Germinal center (tissue), 1 donor: Measurements from ENCODE around the gene PHACTR3.

Experiments
- DNase-seq: peaks from one replicate; pipeline ENCODE4 v3.0.0; 2012; ENCODE audit warnings: mixed read lengths, low spot score

PHACTR3 gene

GRCh38 chr20:59778615-59779200 lies 174.4 kb downstream of the PHACTR3 start:
- no peak for DNase-seq

- no peak for DNase-seq
Observed at GRCh38 chr20:59779656-59780380, 175.5 kb downstream of the PHACTR3 start.

GRCh38 chr20:59780494-59781185 lies 176.3 kb downstream of the PHACTR3 start:
- DNase-seq, result no peak

GRCh38 chr20:59781226-59781625 lies 176.9 kb downstream of the PHACTR3 start:
- DNase-seq, result no peak

DNA sequence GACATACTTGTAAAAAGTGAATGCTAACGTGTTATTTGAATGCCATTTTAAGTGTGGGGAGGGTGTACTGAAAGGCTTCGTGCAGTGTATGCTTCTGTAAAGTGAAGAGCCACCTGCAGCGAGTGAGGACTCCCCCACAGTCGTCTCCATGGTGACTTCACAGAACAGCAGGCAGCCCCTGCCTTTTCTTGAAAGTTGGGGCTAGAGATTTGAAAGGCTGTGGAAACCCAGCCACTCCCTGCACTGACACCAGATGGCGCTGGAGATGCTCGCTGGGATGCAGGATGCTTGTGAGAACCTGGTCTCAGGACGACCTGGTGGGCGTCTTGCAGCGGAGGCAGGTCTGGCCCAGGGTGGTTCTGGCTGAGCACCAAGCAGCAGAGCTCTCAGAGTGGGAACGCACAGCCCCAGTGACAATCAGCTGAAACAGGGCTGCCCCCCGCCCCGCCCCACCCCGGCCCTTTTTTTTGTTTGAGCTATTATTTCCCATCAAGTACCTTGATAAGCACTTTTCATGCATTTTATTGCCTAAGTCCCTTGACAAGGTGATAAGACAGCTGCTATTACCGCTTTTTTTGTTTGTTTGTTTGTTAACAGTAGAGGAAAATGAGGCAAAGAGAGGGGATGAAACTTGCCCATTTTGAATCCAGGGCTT lies 178.8 kb downstream of the PHACTR3 start:
- DNase-seq, result peak; percentile 59

GRCh38 chr20:59783641-59784010 lies 179.3 kb downstream of the PHACTR3 start:
- DNase-seq, result no peak

DNA sequence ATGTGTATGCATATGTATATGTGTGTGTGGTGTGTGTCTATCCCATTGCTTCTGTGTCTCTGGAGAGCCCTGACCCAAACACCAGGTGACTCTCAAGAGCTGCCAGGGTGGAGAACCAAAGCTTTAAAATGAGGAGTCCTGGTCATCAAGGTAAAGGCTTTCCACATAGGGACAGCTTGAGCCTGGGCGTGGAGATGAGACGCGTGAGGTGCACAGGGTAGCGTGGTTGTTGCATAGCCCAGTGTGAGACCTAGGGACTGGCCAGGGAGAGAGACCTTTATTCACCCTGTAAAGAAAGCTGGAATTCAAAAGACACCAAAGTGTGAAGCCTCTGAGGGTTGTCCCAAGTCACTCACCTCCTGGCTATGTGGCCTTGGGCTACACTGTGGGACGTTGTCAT lies 180.0 kb downstream of the PHACTR3 start:
- no peak for DNase-seq

GRCh38 chr20:59784791-59785668 lies 180.7 kb downstream of the PHACTR3 start:
- DNase-seq, result no peak

DNA sequence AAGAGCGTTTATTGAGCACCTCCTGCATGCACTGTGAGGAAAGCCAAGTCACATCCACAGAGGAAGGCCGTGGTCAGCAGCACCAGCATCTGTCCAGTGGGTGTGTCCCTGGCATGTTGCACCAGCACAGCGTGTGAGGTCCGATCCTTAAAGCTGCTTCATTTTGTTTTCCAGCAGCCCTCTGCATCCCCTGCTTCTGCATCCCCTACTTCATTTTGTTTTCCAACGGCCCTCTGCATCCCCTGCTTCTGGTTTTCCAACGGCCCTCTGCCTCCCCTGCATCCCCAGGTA lies 181.3 kb downstream of the PHACTR3 start:
- DNase-seq, result no peak

GRCh38 chr20:59785986-59786795 lies 181.9 kb downstream of the PHACTR3 start:
- DNase-seq, result no peak

- no peak for DNase-seq
Observed at GRCh38 chr20:59786801-59787537, 182.6 kb downstream of the PHACTR3 start.

- no peak for DNase-seq
Observed at GRCh38 chr20:59787538-59787890, 183.2 kb downstream of the PHACTR3 start.

DNA sequence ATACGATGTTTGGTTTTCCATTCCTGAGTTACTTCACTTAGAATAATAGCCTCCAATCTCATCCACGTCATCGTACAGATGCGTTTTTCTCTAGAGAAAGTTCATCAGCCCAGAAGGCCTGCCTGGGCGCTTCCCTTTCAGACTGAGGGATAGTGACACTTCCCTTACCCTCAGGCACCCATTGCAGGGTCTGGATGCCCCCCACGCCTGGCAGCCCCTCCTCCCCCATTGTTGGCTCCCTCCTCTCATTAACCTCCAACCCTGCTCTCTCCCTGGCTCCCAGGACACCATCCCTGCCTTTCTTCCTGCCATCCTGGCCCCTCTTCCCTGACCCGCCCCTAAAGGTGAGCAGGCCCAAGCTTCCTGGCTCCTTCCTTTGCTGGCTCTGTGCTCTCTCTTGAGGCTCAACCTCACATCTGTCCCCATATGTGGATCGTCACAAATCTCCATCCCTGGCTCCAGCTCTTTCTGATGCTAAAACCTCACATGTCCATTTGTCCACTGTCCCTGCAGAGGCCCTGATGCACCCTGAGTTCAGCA lies 183.9 kb downstream of the PHACTR3 start:
- no peak for DNase-seq

DNA sequence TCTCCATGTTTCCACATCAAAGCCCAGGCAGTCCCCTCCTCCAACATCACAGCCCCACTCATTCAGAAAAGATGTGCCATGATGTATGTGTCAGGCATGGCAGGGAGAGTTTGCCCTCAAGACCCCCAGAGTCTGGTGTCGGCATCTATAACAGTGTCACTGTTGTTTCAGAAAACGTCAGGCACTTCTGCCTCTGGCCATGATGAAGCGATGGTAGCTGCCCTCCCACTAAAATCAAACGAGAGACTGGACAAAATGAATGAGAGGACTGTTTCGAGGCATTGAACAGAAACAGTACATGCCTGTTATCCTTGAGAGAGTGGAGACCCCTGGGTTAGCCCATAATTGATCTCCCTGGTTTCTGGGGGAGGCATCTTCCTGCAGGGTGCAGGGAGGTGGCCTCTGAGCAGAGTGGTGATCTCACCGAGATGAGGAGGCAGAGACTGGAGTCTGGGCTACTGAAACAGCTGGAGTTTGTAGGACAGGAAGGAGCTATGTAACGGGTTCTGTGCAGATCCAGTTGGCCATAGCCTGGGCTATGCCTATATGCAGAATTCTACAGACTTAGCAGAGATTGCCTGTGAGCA lies 184.6 kb downstream of the PHACTR3 start:
- no peak for DNase-seq

GRCh38 chr20:59789686-59790085 lies 185.3 kb downstream of the PHACTR3 start:
- no peak for DNase-seq

- no peak for DNase-seq
Observed at GRCh38 chr20:59790346-59790745, 186.0 kb downstream of the PHACTR3 start.

DNA sequence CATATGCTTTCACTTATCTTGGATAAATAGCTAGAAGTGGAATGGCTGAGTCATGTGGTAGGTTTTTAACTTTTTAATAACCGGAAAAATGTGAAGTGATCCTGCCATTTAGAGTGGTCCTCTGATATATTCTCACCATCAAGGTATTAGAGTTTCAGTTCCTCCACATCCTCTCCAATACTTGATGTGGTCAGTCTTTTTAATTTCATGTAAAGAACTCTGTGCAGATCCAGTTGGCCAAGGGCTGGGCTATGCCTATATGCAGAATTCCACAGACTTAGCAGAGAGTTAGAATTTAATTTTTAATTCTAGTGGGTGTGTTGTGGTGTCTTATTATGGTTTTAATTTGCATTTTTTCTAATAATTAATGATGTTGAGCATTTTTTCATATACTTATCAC lies 188.0 kb downstream of the PHACTR3 start:
- no peak for DNase-seq

- DNase-seq, result no peak
Observed at GRCh38 chr20:59794555-59794954, 190.2 kb downstream of the PHACTR3 start.

DNA sequence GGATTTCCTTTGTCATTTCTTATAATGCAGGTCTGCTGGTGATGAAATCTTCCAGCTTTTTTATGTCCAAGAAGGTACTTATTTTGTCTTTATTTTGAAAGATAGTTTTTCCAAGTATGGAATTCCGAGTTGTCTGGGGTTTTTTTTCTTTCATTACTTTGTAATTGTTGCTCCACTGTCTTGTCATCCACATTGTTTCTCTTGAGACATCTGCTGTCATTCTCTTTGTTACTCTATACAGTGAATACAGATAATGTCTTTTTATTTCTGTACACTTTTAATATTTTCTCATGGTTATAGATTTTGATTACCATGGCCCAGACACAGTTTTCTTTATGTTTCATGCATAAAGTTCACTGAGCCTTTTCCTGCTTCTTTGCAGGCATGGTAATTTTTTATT lies 196.0 kb downstream of the PHACTR3 start:
- DNase-seq, result no peak

DNA sequence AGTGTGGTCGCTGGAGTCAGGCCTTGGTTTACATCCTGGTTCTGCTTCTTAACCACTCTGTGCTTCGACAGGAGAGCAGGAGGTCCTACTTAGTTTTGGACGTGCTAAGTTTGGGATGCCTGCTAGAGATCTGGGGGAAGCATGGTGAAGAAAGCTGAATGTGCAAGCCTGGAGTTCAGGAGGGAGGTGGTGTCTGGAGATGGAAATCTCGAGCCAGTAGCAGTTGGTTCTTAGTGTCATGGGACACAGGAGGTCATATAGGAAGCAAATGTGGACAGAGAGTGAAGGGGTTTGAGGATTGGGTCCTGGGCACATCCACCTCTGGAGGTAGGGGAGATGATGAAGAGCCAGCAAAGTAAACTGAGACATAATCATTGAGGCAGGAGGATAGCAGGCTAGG lies 197.7 kb downstream of the PHACTR3 start:
- no peak for DNase-seq
